Tibial nerve (tissue), 3 donors: ENCODE results near the gene SDK1.

Experiments
- CTCF ChIP-seq, 5 experiments: fragments of 200-600 bp in 3 of 5; fragments of 450-650 bp in 2 of 5; sonication (generic) in 3 of 5; IDR thresholded peaks; one replicate each; pipeline ENCODE4 v1.5.1; 2016 to 2019; ENCODE audit warnings: antibody characterized with exemption in 5 of 5, mild to moderate bottlenecking in 3 of 5, moderate library complexity in 2 of 5
- POLR2A ChIP-seq, 2 donors: fragments of 450-650 bp; IDR thresholded peaks; one replicate each; pipeline ENCODE4 v1.6.1; 2017; ENCODE audit warnings: antibody characterized with exemption in 2 of 2, mild to moderate bottlenecking in 2 of 2, moderate library complexity in 2 of 2

- TF ChIP-seq CTCF (IDR thresholded peaks at IDR 0.05): no peak
- TF ChIP-seq POLR2A (IDR thresholded peaks at IDR 0.05): no peak
Measured at GRCh38 chr7:3641582-3641981, 340.5 kb downstream of the SDK1 start.
